Activated naive CD8-positive, alpha-beta T cell treated with anti-CD3 and anti-CD28 coated beads, Interleukin-2, amount 50 U/mL, for 24 hours (primary cell): ENCODE measurements around the gene IGSF23.
"Not testable (repeated sequence)": the region's sequence is repeated elsewhere in the genome, so short reads cannot be mapped to it uniquely, and the experiment has no call there.

Experiments
- ATAC-seq: fragments of 150-1000 bp; cut with Tn5 transposase; one replicate; pipeline ENCODE4 v1.10.0; 2021
- DNase-seq: peaks from one replicate; pipeline ENCODE4 v3.0.0; 2021
- H3K27ac Mint-ChIP-seq: one replicate; pipeline ENCODE4 v1.8.0; 2021; ENCODE audit warnings: mild to moderate bottlenecking, mixed read lengths
- H3K27me3 Mint-ChIP-seq: one replicate; pipeline ENCODE4 v1.8.0; 2021; ENCODE audit warnings: mixed read lengths
- H3K36me3 Mint-ChIP-seq: one replicate; pipeline ENCODE4 v1.8.0; 2021; ENCODE audit warnings: low read depth, mixed read lengths
- H3K4me1 Mint-ChIP-seq: one replicate; pipeline ENCODE4 v1.8.0; 2021; ENCODE audit warnings: mixed read lengths
- H3K4me3 Mint-ChIP-seq: one replicate; pipeline ENCODE4 v1.8.0; 2021; ENCODE audit warnings: mild to moderate bottlenecking, moderate library complexity, mixed read lengths
- H3K9me3 Mint-ChIP-seq: one replicate; pipeline ENCODE4 v1.8.0; 2021; ENCODE audit warnings: mixed read lengths

IGSF23 gene

DNA sequence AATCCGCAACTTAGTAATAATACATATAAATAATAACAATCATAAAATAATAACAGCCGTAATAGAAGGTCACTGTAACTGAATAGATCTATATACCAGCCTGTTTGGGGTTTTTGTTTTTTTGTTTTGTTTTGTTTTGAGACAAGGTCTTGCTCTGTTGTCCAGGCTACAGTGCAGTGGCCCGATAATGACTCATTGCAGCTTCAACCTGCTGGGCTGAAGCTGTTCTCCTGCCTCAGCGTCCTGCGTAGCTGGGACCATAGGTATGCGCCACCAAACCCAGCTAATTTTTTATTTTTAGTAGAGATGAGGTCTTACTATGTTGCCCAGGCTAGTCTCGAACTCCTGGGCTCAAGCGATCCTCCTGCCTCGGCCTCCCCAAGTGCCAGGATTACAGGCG lies 950 bp downstream of the IGSF23 start:
- Mint-ChIP-seq H3K36me3 (no peaks in the 10 kb centered on the region), H3K9me3 (no peaks in the 10 kb centered on the region), H3K27me3 (no peaks in the 10 kb centered on the region), H3K4me3 (no peak overlapping the region), H3K27ac (no peak overlapping the region), H3K4me1 (no peaks in the 10 kb centered on the region)
- ATAC-seq (no peak), DNase-seq (no peak)

GRCh38 chr19:44615863-44616247 lies 2.5 kb downstream of the IGSF23 start:
- no peak overlapping the region for H3K27ac Mint-ChIP-seq
- ATAC-seq (no peak), DNase-seq (no peak)
- no peaks in the 10 kb centered on the region for H3K4me1 Mint-ChIP-seq
- no peaks in the 10 kb centered on the region for H3K36me3 Mint-ChIP-seq
- no peaks in the 10 kb centered on the region for H3K27me3 Mint-ChIP-seq
- H3K9me3 Mint-ChIP-seq, result no peaks in the 10 kb centered on the region
- H3K4me3 Mint-ChIP-seq, result no peak overlapping the region

- H3K4me3 Mint-ChIP-seq, result no peak overlapping the region
- no peaks in the 10 kb centered on the region for H3K36me3 Mint-ChIP-seq
- H3K27me3 Mint-ChIP-seq, result no peaks in the 10 kb centered on the region
- no peak overlapping the region for H3K27ac Mint-ChIP-seq
- no peaks in the 10 kb centered on the region for H3K4me1 Mint-ChIP-seq
- no peak for ATAC-seq
- no peak for DNase-seq
- H3K9me3 Mint-ChIP-seq, result no peaks in the 10 kb centered on the region
These were observed 3.9 kb downstream of the IGSF23 start for GRCh38 chr19:44617110-44617880.

GRCh38 chr19:44618640-44619357 lies 5.4 kb downstream of the IGSF23 start:
- ATAC-seq (no peak), DNase-seq (no peak)
- Mint-ChIP-seq H3K27me3 (peaks cover 2% of the 10 kb centered on the region), H3K36me3 (no peaks in the 10 kb centered on the region), H3K27ac (no peak overlapping the region), H3K4me1 (no peaks in the 10 kb centered on the region), H3K9me3 (no peaks in the 10 kb centered on the region), H3K4me3 (no peak overlapping the region)

DNA sequence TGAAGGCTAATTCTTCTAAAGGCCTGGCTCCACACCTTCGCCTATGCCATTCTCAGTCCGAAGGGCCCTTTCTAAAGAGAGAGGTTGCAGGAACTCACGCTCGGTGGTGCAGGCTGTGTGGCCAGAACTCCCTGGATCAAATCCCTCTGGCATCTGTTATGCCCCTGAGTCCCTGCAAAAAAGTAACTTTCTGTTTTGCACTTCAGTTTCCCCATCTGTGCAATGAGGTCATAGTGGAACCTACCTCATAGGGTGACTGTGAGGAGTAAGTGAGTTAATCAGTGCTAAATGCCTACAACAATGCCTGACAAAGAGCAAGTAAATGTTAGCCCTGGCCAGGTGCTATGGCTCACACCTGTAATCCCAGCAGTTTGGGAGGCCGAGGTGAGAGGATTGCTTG lies 7.3 kb downstream of the IGSF23 start:
- ATAC-seq, result no peak
- Mint-ChIP-seq H3K4me1 (no peaks in the 10 kb centered on the region), H3K9me3 (no peaks in the 10 kb centered on the region), H3K27me3 (peaks cover 4% of the 10 kb centered on the region), H3K4me3 (no peak overlapping the region), H3K27ac (no peak overlapping the region), H3K36me3 (no peaks in the 10 kb centered on the region)
- no peak for DNase-seq

DNA sequence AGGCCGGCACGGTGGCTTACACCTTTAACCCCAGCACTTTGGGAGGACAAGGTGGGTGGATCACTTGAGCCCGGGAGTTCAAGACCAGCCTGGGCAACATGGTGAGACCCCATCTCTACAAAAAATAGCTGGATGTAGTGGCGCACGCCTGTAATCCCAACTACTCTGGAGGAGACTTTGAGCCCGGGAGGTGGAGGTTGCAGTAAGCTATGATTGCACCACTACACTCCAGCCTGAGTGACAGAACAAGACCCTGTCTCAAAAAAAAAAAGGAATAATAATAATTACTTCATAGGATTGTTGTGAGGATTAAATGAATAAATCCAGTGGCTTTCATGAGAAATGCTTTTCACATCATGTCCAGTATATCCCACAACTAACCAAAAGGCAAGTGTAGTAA lies 8.0 kb downstream of the IGSF23 start:
- H3K4me1 Mint-ChIP-seq, result no peaks in the 10 kb centered on the region
- no peak overlapping the region for H3K27ac Mint-ChIP-seq
- H3K27me3 Mint-ChIP-seq, result peaks cover 11% of the 10 kb centered on the region
- ATAC-seq (no peak), DNase-seq (no peak)
- H3K36me3 Mint-ChIP-seq, result no peaks in the 10 kb centered on the region
- H3K4me3 Mint-ChIP-seq, result no peak overlapping the region
- no peaks in the 10 kb centered on the region for H3K9me3 Mint-ChIP-seq

- Mint-ChIP-seq H3K4me3 (no peak overlapping the region), H3K36me3 (no peaks in the 10 kb centered on the region), H3K27ac (no peak overlapping the region), H3K9me3 (no peaks in the 10 kb centered on the region), H3K27me3 (peaks cover 18% of the 10 kb centered on the region), H3K4me1 (no peaks in the 10 kb centered on the region)
- ATAC-seq (no peak), DNase-seq (no peak)
These were observed 9.7 kb downstream of the IGSF23 start for GRCh38 chr19:44623080-44623479.

- no peak for DNase-seq
- H3K27ac Mint-ChIP-seq, result no peak overlapping the region
- H3K4me3 Mint-ChIP-seq, result no peak overlapping the region
- no peaks in the 10 kb centered on the region for H3K36me3 Mint-ChIP-seq
- H3K4me1 Mint-ChIP-seq, result no peaks in the 10 kb centered on the region
- H3K27me3 Mint-ChIP-seq, result peaks cover 18% of the 10 kb centered on the region
- no peak for ATAC-seq
- no peaks in the 10 kb centered on the region for H3K9me3 Mint-ChIP-seq
These were observed 10.3 kb downstream of the IGSF23 start for GRCh38 chr19:44623626-44624025.

GRCh38 chr19:44624840-44625354 lies 11.5 kb downstream of the IGSF23 start:
- H3K36me3 Mint-ChIP-seq, result no peaks in the 10 kb centered on the region
- no peak overlapping the region for H3K27ac Mint-ChIP-seq
- DNase-seq (no peak), ATAC-seq (no peak)
- H3K9me3 Mint-ChIP-seq, result no peaks in the 10 kb centered on the region
- peaks cover 18% of the 10 kb centered on the region for H3K27me3 Mint-ChIP-seq
- no peak overlapping the region for H3K4me3 Mint-ChIP-seq
- H3K4me1 Mint-ChIP-seq, result no peaks in the 10 kb centered on the region

DNA sequence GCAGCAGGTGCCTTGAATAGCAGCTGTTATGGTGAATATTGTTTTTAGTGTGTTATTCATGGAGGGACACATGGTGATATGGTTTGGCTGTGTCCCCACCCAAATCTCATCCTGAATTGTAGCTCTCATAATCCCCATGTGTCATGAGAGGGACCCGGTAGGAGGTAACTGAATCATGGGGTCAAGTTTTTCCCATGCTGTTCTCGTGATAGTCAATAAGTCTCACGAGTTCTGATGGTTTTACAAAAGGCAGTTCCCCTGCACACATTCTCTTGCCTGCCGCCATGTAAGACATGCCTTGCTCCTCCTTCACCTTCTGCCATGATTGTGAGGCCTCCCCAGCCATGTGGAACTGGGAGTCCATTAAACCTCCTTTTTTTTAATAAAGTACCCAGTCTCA lies 12.3 kb downstream of the IGSF23 start:
- not testable (repeated sequence) for H3K4me3 Mint-ChIP-seq, H3K9me3 Mint-ChIP-seq, H3K36me3 Mint-ChIP-seq, H3K27ac Mint-ChIP-seq, DNase-seq, H3K4me1 Mint-ChIP-seq, ATAC-seq
- peaks cover 18% of the 10 kb centered on the region for H3K27me3 Mint-ChIP-seq

- Mint-ChIP-seq H3K36me3 (no peaks in the 10 kb centered on the region), H3K4me1 (no peaks in the 10 kb centered on the region), H3K4me3 (no peak overlapping the region), H3K9me3 (no peaks in the 10 kb centered on the region), H3K27ac (no peak overlapping the region), H3K27me3 (peaks cover 18% of the 10 kb centered on the region)
- DNase-seq, result no peak
- no peak for ATAC-seq
These were observed 12.8 kb downstream of the IGSF23 start for GRCh38 chr19:44626048-44626624.

DNA sequence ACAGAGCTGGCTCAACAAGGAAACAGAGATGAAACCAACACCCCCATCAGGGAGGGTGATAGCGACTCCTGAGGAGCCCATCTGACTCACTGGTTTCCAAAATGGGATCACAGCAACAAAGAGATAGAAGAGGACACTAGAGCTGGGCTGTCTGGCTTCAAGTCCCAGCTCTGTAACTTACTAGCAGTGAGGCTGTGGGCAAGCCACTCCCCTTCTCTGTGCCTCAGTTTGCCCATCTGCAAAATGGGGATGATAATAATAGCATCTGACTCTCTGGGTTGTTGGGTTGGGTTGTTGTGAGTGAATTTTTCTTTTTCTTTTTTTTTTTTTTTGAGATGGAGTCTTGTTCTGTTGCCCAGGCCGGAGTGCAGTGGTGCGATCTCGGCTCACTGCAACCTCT lies 14.3 kb downstream of the IGSF23 start:
- no peak overlapping the region for H3K4me3 Mint-ChIP-seq
- no peaks in the 10 kb centered on the region for H3K9me3 Mint-ChIP-seq
- no peaks in the 10 kb centered on the region for H3K36me3 Mint-ChIP-seq
- H3K4me1 Mint-ChIP-seq, result no peaks in the 10 kb centered on the region
- peaks cover 19% of the 10 kb centered on the region for H3K27me3 Mint-ChIP-seq
- no peak overlapping the region for H3K27ac Mint-ChIP-seq
- ATAC-seq, result no peak
- no peak for DNase-seq

DNA sequence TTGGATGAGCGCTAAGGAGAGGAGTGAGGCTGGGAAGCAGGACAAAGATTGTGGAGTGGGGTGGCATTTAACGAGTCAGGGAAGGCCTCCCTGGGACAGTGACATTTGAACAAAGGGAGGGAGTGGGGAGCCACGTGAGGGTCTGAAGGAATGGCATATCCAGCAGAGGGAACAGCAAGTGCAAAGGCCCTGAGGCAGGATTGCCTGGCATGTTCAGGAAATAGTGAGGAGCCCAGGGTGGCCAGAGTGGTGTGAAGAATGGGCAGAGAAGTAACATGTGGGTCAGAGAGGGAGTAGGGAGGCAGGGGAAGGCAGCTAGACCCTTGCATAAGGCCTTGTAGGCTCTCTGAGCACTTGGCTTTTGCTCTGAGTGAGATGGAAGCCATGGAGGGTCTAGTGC lies 15.4 kb downstream of the IGSF23 start:
- Mint-ChIP-seq H3K9me3 (no peaks in the 10 kb centered on the region), H3K27ac (no peak overlapping the region), H3K36me3 (no peaks in the 10 kb centered on the region), H3K4me3 (no peak overlapping the region), H3K27me3 (peaks cover 18% of the 10 kb centered on the region), H3K4me1 (no peaks in the 10 kb centered on the region)
- DNase-seq (no peak), ATAC-seq (no peak)

- ATAC-seq, H3K27ac Mint-ChIP-seq, H3K9me3 Mint-ChIP-seq, H3K36me3 Mint-ChIP-seq, H3K4me3 Mint-ChIP-seq, DNase-seq, H3K4me1 Mint-ChIP-seq: not testable (repeated sequence)
- H3K27me3 Mint-ChIP-seq, result peaks cover 19% of the 10 kb centered on the region
These were observed 18.2 kb downstream of the IGSF23 start for GRCh38 chr19:44631611-44632010.

GRCh38 chr19:44634058-44634457 lies 20.7 kb downstream of the IGSF23 start:
- H3K36me3 Mint-ChIP-seq, H3K27ac Mint-ChIP-seq, H3K4me3 Mint-ChIP-seq, ATAC-seq, DNase-seq, H3K4me1 Mint-ChIP-seq, H3K9me3 Mint-ChIP-seq: not testable (repeated sequence)
- H3K27me3 Mint-ChIP-seq, result peaks cover 13% of the 10 kb centered on the region
